Measurements from ENCODE around the gene APOBEC2. TPM values are rescaled to one million over a fixed set of nuclear protein-coding genes. Genes with fewer than 3 reads are reported as not detected.

APOBEC2 gene
- total RNA-seq, 4 donors from 2014 or later: not detected

DNA sequence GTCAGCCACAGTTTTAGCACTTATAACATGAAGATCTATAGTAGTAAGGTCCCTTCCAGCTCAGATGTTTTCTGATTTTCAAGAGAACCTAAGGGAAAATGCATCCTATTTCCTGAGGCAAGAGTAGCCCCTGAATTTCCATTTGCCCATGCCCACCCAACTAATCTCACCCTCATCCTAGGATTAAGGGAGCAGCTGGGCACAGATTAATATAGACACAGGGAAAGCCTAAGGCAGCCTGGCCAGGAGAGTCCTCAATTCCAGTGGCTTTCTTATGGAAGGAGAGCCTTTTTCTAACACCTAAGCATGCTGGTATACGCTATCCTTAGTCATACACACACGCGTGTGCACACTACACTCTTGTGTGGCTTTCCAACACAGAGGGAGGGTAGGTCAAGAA, 1.5 kb downstream of the APOBEC2 start:
- no peaks in the 10 kb centered on the region for H3K27me3 ChIP-seq
- H3K4me1 ChIP-seq: no peaks in the 10 kb centered on the region
- no peak overlapping the region for H3K27ac ChIP-seq
- H3K4me3 ChIP-seq: no peak overlapping the region
- no peaks in the 10 kb centered on the region for H3K36me3 ChIP-seq
- WGBS: 92% methylated on average over 3 of the region's 3 CpGs
- DNase-seq (ENCODE audit: low spot score in 2 of 2): no peak
- H3K9me3 ChIP-seq: no peaks in the 10 kb centered on the region
- TF ChIP-seq EP300 (IDR thresholded peaks at IDR 0.05) (no peak), POLR2A (IDR thresholded peaks at IDR 0.05) (no peak), POLR2AphosphoS5 (IDR thresholded peaks at IDR 0.05) (no peak)
- TF ChIP-seq, protein P1, sequence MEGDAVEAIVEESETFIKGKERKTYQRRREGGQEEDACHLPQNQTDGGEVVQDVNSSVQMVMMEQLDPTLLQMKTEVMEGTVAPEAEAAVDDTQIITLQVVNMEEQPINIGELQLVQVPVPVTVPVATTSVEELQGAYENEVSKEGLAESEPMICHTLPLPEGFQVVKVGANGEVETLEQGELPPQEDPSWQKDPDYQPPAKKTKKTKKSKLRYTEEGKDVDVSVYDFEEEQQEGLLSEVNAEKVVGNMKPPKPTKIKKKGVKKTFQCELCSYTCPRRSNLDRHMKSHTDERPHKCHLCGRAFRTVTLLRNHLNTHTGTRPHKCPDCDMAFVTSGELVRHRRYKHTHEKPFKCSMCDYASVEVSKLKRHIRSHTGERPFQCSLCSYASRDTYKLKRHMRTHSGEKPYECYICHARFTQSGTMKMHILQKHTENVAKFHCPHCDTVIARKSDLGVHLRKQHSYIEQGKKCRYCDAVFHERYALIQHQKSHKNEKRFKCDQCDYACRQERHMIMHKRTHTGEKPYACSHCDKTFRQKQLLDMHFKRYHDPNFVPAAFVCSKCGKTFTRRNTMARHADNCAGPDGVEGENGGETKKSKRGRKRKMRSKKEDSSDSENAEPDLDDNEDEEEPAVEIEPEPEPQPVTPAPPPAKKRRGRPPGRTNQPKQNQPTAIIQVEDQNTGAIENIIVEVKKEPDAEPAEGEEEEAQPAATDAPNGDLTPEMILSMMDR (IDR thresholded peaks at IDR 0.05): no peak

DNA sequence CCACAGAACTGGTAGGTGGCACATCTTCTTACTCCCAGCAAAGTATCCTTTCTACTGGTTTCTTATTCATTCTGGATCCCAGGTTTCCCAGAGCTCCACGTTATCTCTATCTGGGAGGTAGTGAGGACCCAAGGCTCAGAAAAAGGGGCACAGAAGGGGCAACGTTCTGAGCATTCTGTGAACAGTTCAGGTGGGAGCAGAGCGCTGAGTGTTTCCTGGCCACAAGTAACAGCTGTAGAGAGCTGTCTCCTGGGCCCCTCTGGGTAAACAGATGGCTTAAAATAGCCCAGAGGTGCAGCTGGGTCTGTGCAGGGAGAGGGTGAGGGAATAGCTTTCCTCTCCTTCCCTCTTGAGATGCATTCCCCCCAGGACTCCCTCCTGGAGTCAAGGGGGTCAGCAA, 2.1 kb downstream of the APOBEC2 start:
- no peak for DNase-seq (ENCODE audit: low spot score in 2 of 2)
- H3K4me3 ChIP-seq: no peak overlapping the region
- no peaks in the 10 kb centered on the region for H3K27me3 ChIP-seq
- TF ChIP-seq EP300 (IDR thresholded peaks at IDR 0.05): no peak
- TF ChIP-seq, protein P1 (IDR thresholded peaks at IDR 0.05): no peak
- TF ChIP-seq POLR2A (IDR thresholded peaks at IDR 0.05): no peak
- TF ChIP-seq POLR2AphosphoS5 (IDR thresholded peaks at IDR 0.05): no peak
- no peaks in the 10 kb centered on the region for H3K9me3 ChIP-seq
- H3K27ac ChIP-seq: no peak overlapping the region
- WGBS: 56% methylated on average over 3 of the region's 3 CpGs
- H3K4me1 ChIP-seq: no peaks in the 10 kb centered on the region
- no peaks in the 10 kb centered on the region for H3K36me3 ChIP-seq

DNA sequence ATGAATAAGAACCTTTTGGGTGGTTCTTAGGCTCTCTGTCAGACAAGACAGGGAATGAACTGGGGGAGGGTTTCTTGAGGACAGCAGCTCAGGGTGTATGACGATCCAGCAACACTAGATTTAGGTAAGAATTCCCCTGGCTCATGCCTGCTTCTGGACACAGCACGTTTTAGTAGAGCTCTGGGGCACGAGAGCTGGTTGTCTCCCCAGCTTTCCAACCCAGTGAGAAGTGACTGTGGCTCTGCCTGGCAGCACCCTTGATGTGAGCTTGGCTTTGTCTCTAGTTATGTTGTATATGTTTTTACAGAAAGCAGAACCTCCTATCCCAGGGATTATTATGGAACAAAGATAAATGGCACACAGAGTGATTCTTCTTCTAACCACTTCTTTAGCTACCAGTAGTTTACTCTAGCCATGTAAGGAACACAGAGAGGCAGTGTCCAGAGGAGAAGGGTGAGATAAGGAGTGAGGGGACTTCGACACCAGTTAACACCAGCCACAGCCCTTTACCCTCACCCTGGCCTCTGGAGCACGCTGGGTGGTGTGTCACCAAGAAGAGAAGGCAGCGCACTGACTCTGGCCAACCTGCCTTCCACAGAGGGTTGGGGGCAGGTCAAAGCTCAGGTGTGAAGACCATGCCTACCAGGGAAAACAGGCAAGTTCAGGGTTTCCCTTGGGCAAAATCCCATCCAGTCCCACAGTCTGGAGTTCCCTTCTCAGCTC, 3.9 kb downstream of the APOBEC2 start:
- WGBS: 84% methylated on average over 6 of the region's 6 CpGs
- DNase-seq (ENCODE audit: low spot score in 2 of 2): no peak
- Histone ChIP-seq H3K27ac (no peak overlapping the region), H3K9me3 (no peaks in the 10 kb centered on the region), H3K4me1 (peaks cover 5% of the 10 kb centered on the region), H3K27me3 (no peaks in the 10 kb centered on the region), H3K4me3 (no peak overlapping the region), H3K36me3 (peaks cover 5% of the 10 kb centered on the region)
- TF ChIP-seq, protein P1 (IDR thresholded peaks at IDR 0.05): no peak
- TF ChIP-seq EP300 (IDR thresholded peaks at IDR 0.05): no peak

DNA sequence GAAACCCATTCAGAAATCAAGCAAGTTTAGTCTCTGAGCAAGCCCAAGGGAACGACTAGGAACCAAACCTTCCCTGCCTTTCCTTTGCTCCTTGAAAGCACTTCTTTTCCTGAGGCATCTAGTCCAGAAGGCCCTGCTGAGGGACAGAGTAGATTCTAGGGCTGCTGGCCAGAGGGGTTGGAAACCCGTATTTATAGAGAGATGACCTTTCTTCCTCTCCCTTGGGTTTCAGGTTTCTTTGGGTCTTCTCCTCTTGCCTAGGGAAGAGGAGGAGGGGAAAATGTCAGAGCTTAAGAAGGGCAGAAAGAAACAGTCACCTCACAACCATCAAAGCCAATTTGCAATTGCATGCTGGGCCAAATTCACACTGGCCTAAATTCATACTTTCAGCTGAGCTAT, 5.8 kb downstream of the APOBEC2 start:
- no peak for DNase-seq (ENCODE audit: low spot score in 2 of 2)
- peaks cover 6% of the 10 kb centered on the region for H3K36me3 ChIP-seq

DNA sequence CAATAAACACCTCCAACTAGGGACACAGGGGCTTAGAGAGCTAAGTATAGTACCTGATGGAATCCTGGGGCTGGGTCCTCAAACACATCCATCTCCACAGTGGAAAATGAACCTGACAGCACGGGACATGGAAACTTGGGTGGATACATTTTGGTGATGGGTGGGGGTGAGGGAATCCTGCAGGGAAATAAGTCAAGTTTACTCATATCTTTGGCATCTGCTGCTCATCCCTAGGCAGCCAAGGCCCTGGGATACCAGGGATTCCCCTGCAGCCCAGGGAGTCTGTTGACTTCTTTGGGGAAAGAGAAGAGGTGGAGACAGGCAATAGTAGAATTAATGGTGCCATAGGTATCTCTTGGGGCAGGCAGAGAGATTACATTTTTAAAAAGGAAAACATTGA, 6.6 kb downstream of the APOBEC2 start:
- peaks cover 5% of the 10 kb centered on the region for H3K4me1 ChIP-seq
- H3K9me3 ChIP-seq: no peaks in the 10 kb centered on the region
- peaks cover 14% of the 10 kb centered on the region for H3K36me3 ChIP-seq
- TF ChIP-seq EP300 (IDR thresholded peaks at IDR 0.05) (no peak), POLR2A (IDR thresholded peaks at IDR 0.05) (no peak), POLR2AphosphoS5 (IDR thresholded peaks at IDR 0.05) (no peak)
- TF ChIP-seq, protein P1 (IDR thresholded peaks at IDR 0.05): no peak
- no peaks in the 10 kb centered on the region for H3K27me3 ChIP-seq
- H3K27ac ChIP-seq: no peak overlapping the region
- H3K4me3 ChIP-seq: no peak overlapping the region
- DNase-seq (ENCODE audit: low spot score in 2 of 2): no peak
- 50% methylated on average over 1 of the region's 1 CpG for WGBS

More for the DNA sequence above, 5.8 kb downstream of the APOBEC2 start:
- Histone ChIP-seq H3K4me1 (peaks cover 5% of the 10 kb centered on the region), H3K9me3 (no peaks in the 10 kb centered on the region), H3K4me3 (no peak overlapping the region), H3K27me3 (no peaks in the 10 kb centered on the region), H3K27ac (no peak overlapping the region)
- 84% methylated on average over 2 of the region's 2 CpGs for WGBS
- TF ChIP-seq EP300 (IDR thresholded peaks at IDR 0.05): no peak

All from suprapubic skin (tissue), 4 donors.